GM23338 (cell line): ENCODE results near the gene MYH6.

ENCODE experiments used
- CREB1 ChIP-seq: fragments of 250-450 bp; sonication (Bioruptor Pico); IDR thresholded peaks from 2 replicates; pipeline ENCODE4 v1.5.0; 2020; ENCODE audit warnings: low read depth, mild to moderate bottlenecking, moderate library complexity
- CTCF ChIP-seq, 2 experiments: fragments of 200-600 bp in 1 of 2; sonication (generic) in 1 of 2; conservative IDR thresholded peaks; 2 replicates each; pipeline versions ENCODE4 v1.5.1 to v1.6.1; 2016 to 2017; ENCODE audit warnings: antibody characterized with exemption in 2 of 2, low read depth in 2 of 2, mild to moderate bottlenecking in 2 of 2, moderate library complexity in 1 of 2
- ETS1 ChIP-seq: IDR thresholded peaks from 2 replicates; pipeline ENCODE4 v1.6.1; 2016; ENCODE audit warnings: antibody characterized with exemption
- EZH2 ChIP-seq: fragments of 200-600 bp; sonication (generic); IDR thresholded peaks from one replicate; pipeline ENCODE4 v1.8.0; 2017; ENCODE audit warnings: antibody characterized with exemption, mild to moderate bottlenecking, low read depth; ENCODE audit not compliant: unreplicated experiment
- EZH2phosphoT487 ChIP-seq: fragments of 200-600 bp; sonication (generic); IDR thresholded peaks from one replicate; pipeline ENCODE4 v1.8.1; 2018; ENCODE audit warnings: antibody characterized with exemption; ENCODE audit not compliant: unreplicated experiment
- JUNB ChIP-seq: IDR thresholded peaks from one replicate; pipeline ENCODE4 v1.6.1; 2016; ENCODE audit warnings: antibody characterized with exemption; ENCODE audit not compliant: unreplicated experiment
- NANOG ChIP-seq: IDR thresholded peaks from 2 replicates; pipeline ENCODE4 v1.6.1; 2016; ENCODE audit warnings: antibody characterized with exemption, borderline replicate concordance
- POLR2AphosphoS5 ChIP-seq: IDR thresholded peaks from 2 replicates; pipeline ENCODE4 v1.6.1; 2016; ENCODE audit warnings: antibody characterized with exemption, low read depth
- REST ChIP-seq: IDR thresholded peaks from one replicate; pipeline ENCODE4 v1.6.1; 2018; ENCODE audit warnings: antibody characterized with exemption; ENCODE audit not compliant: unreplicated experiment
- ZNF114 ChIP-seq: fragments of 250-450 bp; sonication (Bioruptor Pico); IDR thresholded peaks from 2 replicates; pipeline ENCODE4 v1.5.0; 2020; ENCODE audit warnings: mild to moderate bottlenecking, moderate library complexity

GRCh38 chr14:23378612-23379220 lies 29.4 kb downstream of the MYH6 start:
- TF ChIP-seq CTCF (conservative IDR thresholded peaks at IDR 0.05; ENCODE audit: low read depth in 2 of 2) (no peak), ETS1 (no peak), CREB1 (CRISPR knock-in tag) (no peak), EZH2 (no peak), POLR2AphosphoS5 (no peak), EZH2phosphoT487 (no peak), ZNF114 (CRISPR knock-in tag) (no peak), JUNB (no peak), REST (no peak), NANOG (no peak)
